ENCODE measurements around the gene PTH2.

- no peak for TF ChIP-seq CTCF (IDR thresholded peaks at IDR 0.05)
- no peak for TF ChIP-seq POLR2A (IDR thresholded peaks at IDR 0.05)
- TF ChIP-seq EP300 (IDR thresholded peaks at IDR 0.05): no peak
Observed at GRCh38 chr19:49441210-49441959, 18.1 kb upstream of the PTH2 start, which contains the start of gene SLC17A7.
